ENCODE results near the gene C5AR2. TPM values are rescaled to one million over a fixed set of nuclear protein-coding genes. Genes with fewer than 3 reads are reported as not detected.
"Not testable (repeated sequence)": the region's sequence is repeated elsewhere in the genome, so short reads cannot be mapped to it uniquely, and the experiment has no call there.

The C5AR2 gene
- total RNA-seq, 1 donor from 2014 or later = 0.07 TPM

- not testable (repeated sequence) for DNase-seq (ENCODE audit: low read depth, low spot score)
Observed at GRCh38 chr19:47384533-47384932, 52.6 kb downstream of the C5AR2 start.

GRCh38 chr19:47386582-47386981 lies 54.6 kb downstream of the C5AR2 start:
- not testable (repeated sequence) for DNase-seq (ENCODE audit: low read depth, low spot score)

- DNase-seq (ENCODE audit: low read depth, low spot score) = not testable (repeated sequence)
Observed at GRCh38 chr19:47387623-47388022, 55.6 kb downstream of the C5AR2 start.

GRCh38 chr19:47388721-47389120 lies 56.7 kb downstream of the C5AR2 start:
- DNase-seq (ENCODE audit: low read depth, low spot score) = not testable (repeated sequence)

GRCh38 chr19:47389150-47389556 lies 57.2 kb downstream of the C5AR2 start:
- DNase-seq (ENCODE audit: low read depth, low spot score) = no peak

- DNase-seq (ENCODE audit: low read depth, low spot score) = no peak
Observed at GRCh38 chr19:47390533-47391488, 58.8 kb downstream of the C5AR2 start.

- no peak for DNase-seq (ENCODE audit: low read depth, low spot score)
Observed at GRCh38 chr19:47391510-47392223, 59.7 kb downstream of the C5AR2 start.

Other genes with a start within 250 kb of the C5AR2 start
- gene ZC3H4, start 218.4 kb upstream of the C5AR2 start, total RNA-seq = 12.7 and 16.0 TPM in 2 replicates
- gene SAE1, start 201.3 kb upstream of the C5AR2 start, total RNA-seq = 210 and 246 TPM in 2 replicates
- gene BBC3, start 101.0 kb upstream of the C5AR2 start, total RNA-seq = 17.1 and 24.2 TPM in 2 replicates
- gene CCDC9, start 75.7 kb upstream of the C5AR2 start, total RNA-seq = 4.0 and 6.9 TPM in 2 replicates
- gene INAFM1, start 57.3 kb upstream of the C5AR2 start, total RNA-seq = 0.73 and 1.3 TPM in 2 replicates
- gene C5AR1, start 22.3 kb upstream of the C5AR2 start, total RNA-seq = not detected in 2 replicates
- 7.1 and 12.7 TPM in 2 replicates for gene DHX34, start 17.1 kb downstream of the C5AR2 start, total RNA-seq
- 0.07 TPM in 1 of 2 replicates, not detected in the other for gene MEIS3, start 87.4 kb downstream of the C5AR2 start, total RNA-seq
- gene SLC8A2, start 139.7 kb downstream of the C5AR2 start, total RNA-seq = not detected in 2 replicates
- 3.7 and 7.1 TPM in 2 replicates for gene KPTN, start 152.0 kb downstream of the C5AR2 start, total RNA-seq
- 59.7 and 76.2 TPM in 2 replicates for gene NAPA, start 182.9 kb downstream of the C5AR2 start, total RNA-seq
- 0.07 TPM in 1 of 2 replicates, not detected in the other for gene ZNF541, start 241.0 kb downstream of the C5AR2 start, total RNA-seq

Data from pulmonary artery endothelial cell (primary cell).